H1 (cell line): ENCODE results near the gene PDE1C. TPM values are rescaled to one million over a fixed set of nuclear protein-coding genes. Genes with fewer than 3 reads are reported as not detected.

Experiments used
- CTCF ChIA-PET: fragments of 300-600 bp; sonication (Branson Sonifier 250); formaldehyde crosslinking; loops from one replicate; lab custom pipeline; 2021; ENCODE audit not compliant: partially characterized antibody; lab: Charles Lee
- POLR2A ChIA-PET: fragments of 300-600 bp; sonication (Branson Sonifier 250); formaldehyde crosslinking; loops from one replicate; lab custom pipeline; 2021; ENCODE audit warnings: inconsistent platforms; ENCODE audit not compliant: partially characterized antibody; lab: Charles Lee
- DNase-seq, 2 experiments: peaks; one replicate each; pipeline versions ENCODE4 v3.0.0 to v3.0.0-alpha.2; 2010 to 2022; ENCODE audit warnings: low spot score in 2 of 2, low read depth in 1 of 2, mixed read lengths in 1 of 2
- FAIRE-seq: peaks from 2 replicates; lab custom pipeline; 2011; peaks lifted over from hg19 to GRCh38; lab: Jason Lieb, UNC
- H2AFZ ChIP-seq: 2 replicates; pipeline ENCODE4 v1.8.1; 2012; ENCODE audit warnings: low read length, inconsistent platforms
- H2AK5ac ChIP-seq: 2 replicates; pipeline ENCODE4 v1.6.1; 2013; ENCODE audit warnings: low read depth, low read length
- H2BK120ac ChIP-seq: replicated peaks from 2 replicates; pipeline ENCODE3; 2013; ENCODE audit warnings: low read depth, low read length, inconsistent platforms
- H2BK12ac ChIP-seq: 2 replicates; pipeline ENCODE4 v1.6.1; 2013; ENCODE audit warnings: low read depth, low read length
- H2BK15ac ChIP-seq: 2 replicates; pipeline ENCODE4 v1.6.1; 2013; ENCODE audit warnings: low read length
- H2BK20ac ChIP-seq: 2 replicates; pipeline ENCODE4 v1.6.1; 2013; ENCODE audit warnings: low read length
- H2BK5ac ChIP-seq: 2 replicates; pipeline ENCODE4 v1.6.1; 2013; ENCODE audit warnings: low read depth, low read length
- H3K14ac ChIP-seq: 2 replicates; pipeline ENCODE4 v1.6.1; 2013; ENCODE audit warnings: inconsistent platforms; ENCODE audit not compliant: insufficient read length
- H3K18ac ChIP-seq: 2 replicates; pipeline ENCODE4 v1.6.1; 2013; ENCODE audit warnings: low read length; ENCODE audit errors: extremely low read depth
- H3K23ac ChIP-seq: 2 replicates; pipeline ENCODE4 v1.6.1; 2013; ENCODE audit warnings: inconsistent platforms; ENCODE audit not compliant: insufficient read length
- H3K23me2 ChIP-seq: 2 replicates; pipeline ENCODE4 v1.6.1; 2013; ENCODE audit warnings: low read depth, low read length
- H3K27ac ChIP-seq: 2 replicates; pipeline ENCODE4 v1.6.1; 2011; ENCODE audit warnings: low read depth, low read length, inconsistent platforms
- H3K27me3 ChIP-seq, 4 experiments: replicated peaks in 1 of 4; 1 replicate in 1 of 4; 2 replicates in 3 of 4; pipeline versions ENCODE4 v1.6.1 to v1.8.1; 2011 to 2013; ENCODE audit warnings: low read length in 3 of 4, mild to moderate bottlenecking in 3 of 4, inconsistent platforms in 2 of 4, mixed read lengths in 2 of 4, moderate library complexity in 1 of 4; ENCODE audit not compliant: control insufficient read depth in 3 of 4, insufficient read depth in 3 of 4; ENCODE audit errors: extremely low read depth in 1 of 4
- H3K36me3 ChIP-seq, 4 experiments: 2 replicates each; pipeline versions ENCODE4 v1.6.1 to v1.8.1; 2011 to 2013; ENCODE audit warnings: mild to moderate bottlenecking in 4 of 4, low read length in 3 of 4, moderate library complexity in 2 of 4, control low read depth in 1 of 4, inconsistent platforms in 1 of 4; ENCODE audit not compliant: insufficient read depth in 4 of 4, control insufficient read depth in 2 of 4
- H3K4ac ChIP-seq: replicated peaks from 2 replicates; pipeline ENCODE3; 2013; ENCODE audit warnings: low read length, low read depth, mixed read lengths, inconsistent platforms; ENCODE audit not compliant: insufficient read length
- H3K4me1 ChIP-seq, 4 experiments: replicated peaks in 1 of 4; 1 replicate in 1 of 4; 2 replicates in 3 of 4; pipeline versions ENCODE4 v1.6.1 to v1.8.1; 2011 to 2013; ENCODE audit warnings: low read length in 3 of 4, inconsistent platforms in 2 of 4, mixed read lengths in 1 of 4; ENCODE audit not compliant: insufficient read depth in 4 of 4, control insufficient read depth in 3 of 4
- H3K4me2 ChIP-seq, 2 experiments: 2 replicates each; pipeline versions ENCODE4 v1.6.1 to v1.8.1; 2011 to 2013; ENCODE audit warnings: low read depth in 2 of 2, low read length in 2 of 2, control low read depth in 1 of 2, inconsistent platforms in 1 of 2, mild to moderate bottlenecking in 1 of 2; ENCODE audit not compliant: insufficient read depth in 1 of 2
- H3K4me3 ChIP-seq, 4 experiments: fragments of 200-600, 300-600 bp in 1 of 4; sonication (generic), shearing (Covaris generic), sonication (Bioruptor Twin) in 1 of 4; 2 replicates each; pipeline versions ENCODE4 v1.5.1 to v1.8.1; 2011 to 2016; ENCODE audit warnings: low read length in 4 of 4, low read depth in 3 of 4, control low read depth in 2 of 4, inconsistent platforms in 2 of 4, mild to moderate bottlenecking in 2 of 4, mixed read lengths in 1 of 4, moderate library complexity in 1 of 4; ENCODE audit not compliant: insufficient read depth in 2 of 4; ENCODE audit errors: extremely low read depth in 1 of 4
- H3K56ac ChIP-seq: replicated peaks from 2 replicates; pipeline ENCODE3; 2013; ENCODE audit warnings: low read depth, mild to moderate bottlenecking, mixed read lengths, low read length, inconsistent platforms; ENCODE audit not compliant: insufficient read length
- H3K79me1 ChIP-seq: 2 replicates; pipeline ENCODE4 v1.6.1; 2013; ENCODE audit warnings: low read depth, low read length, control low read depth
- H3K79me2 ChIP-seq, 2 experiments: 2 replicates each; pipeline versions ENCODE4 v1.6.1 to v1.8.1; 2012 to 2013; ENCODE audit warnings: low read length in 2 of 2, mild to moderate bottlenecking in 2 of 2, inconsistent platforms in 1 of 2; ENCODE audit not compliant: insufficient read depth in 2 of 2, control insufficient read depth in 1 of 2
- H3K9ac ChIP-seq, 4 experiments: replicated peaks in 1 of 4; 1 replicate in 1 of 4; 2 replicates in 3 of 4; pipeline versions ENCODE4 v1.6.1 to v1.8.1; 2011 to 2013; ENCODE audit warnings: low read depth in 3 of 4, low read length in 3 of 4, control low read depth in 2 of 4, mild to moderate bottlenecking in 2 of 4, moderate library complexity in 2 of 4, inconsistent platforms in 1 of 4; ENCODE audit errors: extremely low read depth in 1 of 4
- H3K9me3 ChIP-seq, 2 experiments: 2 replicates each; pipeline versions ENCODE4 v1.6.1 to v1.8.1; 2012 to 2013; ENCODE audit warnings: mild to moderate bottlenecking in 2 of 2, moderate library complexity in 2 of 2, control low read depth in 1 of 2, inconsistent platforms in 1 of 2, low read depth in 1 of 2, low read length in 1 of 2, mixed read lengths in 1 of 2; ENCODE audit not compliant: insufficient read depth in 2 of 2
- H4K20me1 ChIP-seq, 2 experiments: replicated peaks in 1 of 2; 2 replicates each; pipeline versions ENCODE3 to v1.8.1; 2011 to 2013; ENCODE audit warnings: inconsistent platforms in 2 of 2, low read length in 2 of 2, mild to moderate bottlenecking in 1 of 2; ENCODE audit not compliant: insufficient read depth in 2 of 2, control insufficient read depth in 1 of 2
- H4K5ac ChIP-seq: 2 replicates; pipeline ENCODE4 v1.6.1; 2013; ENCODE audit warnings: low read length, low read depth, mixed read lengths, inconsistent platforms; ENCODE audit not compliant: insufficient read length
- H4K8ac ChIP-seq: 2 replicates; pipeline ENCODE4 v1.8.0; 2013; ENCODE audit warnings: mild to moderate bottlenecking, moderate library complexity, low read length, inconsistent platforms; ENCODE audit not compliant: insufficient read depth; ENCODE audit errors: extremely low read depth
- H4K91ac ChIP-seq: replicated peaks from 2 replicates; pipeline ENCODE3; 2013; ENCODE audit warnings: low read length, mixed read lengths, inconsistent platforms; ENCODE audit not compliant: insufficient read length
- ASH2L ChIP-seq: fragments of 200-600, 300-600 bp; sonication (generic); IDR thresholded peaks from one replicate; pipeline ENCODE4 v1.7.1; 2017; ENCODE audit warnings: low read length
- BRCA1 ChIP-seq: IDR thresholded peaks from 2 replicates; pipeline ENCODE4 v1.6.1; 2012; ENCODE audit warnings: low read depth, low read length, improper control_type of control experiment
- CEBPB ChIP-seq: IDR thresholded peaks from 2 replicates; pipeline ENCODE4 v1.6.1; 2012; ENCODE audit warnings: low read depth, low read length
- CHD2 ChIP-seq: IDR thresholded peaks from 2 replicates; pipeline ENCODE4 v1.6.1; 2012; ENCODE audit warnings: low read length, improper control_type of control experiment
- EGR1 ChIP-seq: IDR thresholded peaks from 2 replicates; pipeline ENCODE4 v1.6.1; 2011; ENCODE audit warnings: low read depth, low read length, borderline replicate concordance
- HDAC2 ChIP-seq, 2 experiments: fragments of 300-600 bp in 1 of 2; sonication (generic) in 1 of 2; IDR thresholded peaks; 2 replicates each; pipeline ENCODE4 v1.6.1; 2011 to 2012; ENCODE audit warnings: low read depth in 2 of 2, low read length in 2 of 2, mild to moderate bottlenecking in 2 of 2, moderate library complexity in 2 of 2, borderline replicate concordance in 1 of 2, inconsistent platforms in 1 of 2
- KDM5A ChIP-seq: fragments of 200-600 bp; IDR thresholded peaks from 2 replicates; pipeline ENCODE4 v1.7.1; 2012; ENCODE audit warnings: mild to moderate bottlenecking, low read length, inconsistent platforms, mixed read lengths
- NRF1 ChIP-seq: IDR thresholded peaks from 2 replicates; pipeline ENCODE4 v1.6.1; 2011; ENCODE audit warnings: mild to moderate bottlenecking, low read depth, low read length, improper control_type of control experiment
- TCF12 ChIP-seq: IDR thresholded peaks from 2 replicates; pipeline ENCODE4 v1.6.1; 2011; ENCODE audit warnings: low read depth, mild to moderate bottlenecking, low read length
- polyA plus RNA-seq, 7 experiments: library from polyadenylated mRNA; depleted of rRNA in 3 of 7; stranded (reverse) in 5 of 7; unstranded in 2 of 7; fragments of >200 nt in 5 of 7; fragments of 200-250 nt in 2 of 7; gene quantifications; 1 replicate in 5 of 7; 2 replicates in 1 of 7; 4 replicates in 1 of 7; pipeline versions ENCODE4 v1.2.1 to v1.2.3, GENCODE V29; 2011 to 2013; ENCODE audit warnings: missing spikeins in 2 of 7, mixed read lengths in 2 of 7
- total RNA-seq: library from RNA; stranded (reverse); fragmentation: NEBNext Ultra II Directional; extraction: Animal tissue kit (Norgen Biotek cat#: 25700); gene quantifications from 2 replicates; pipeline ENCODE4 v1.2.1, GENCODE V29; 2021

The PDE1C gene
- total and polyA plus RNA-seq, 2 of the 8 experiments (the other 6 are each of a cell fraction or from before 2014, with no cell fraction given) = 0.11 to 1.1 TPM

- Histone ChIP-seq H4K20me1 (no peaks in the 10 kb centered on the region), H3K4me3 (no peak overlapping the region), H3K9me3 (0 out of 4 replicates have a peak, but pooled peaks cover 2 to 11% of the 10 kb centered on the region in 2 experiments), H3K18ac (no peak overlapping the region), H2BK12ac (no peak overlapping the region), H2BK15ac (no peak overlapping the region), H3K79me1 (no peaks in the 10 kb centered on the region), H3K79me2 (no peaks in the 10 kb centered on the region), H3K23ac (no peak overlapping the region), H3K4me1 (no peaks in the 10 kb centered on the region), H2AK5ac (no peak overlapping the region), H2BK20ac (no peak overlapping the region), H3K27ac (no peak overlapping the region), H3K4me2 (no peak overlapping the region), H3K4ac (no peak overlapping the region), H4K8ac (no peak overlapping the region), H4K5ac (no peak overlapping the region), H3K9ac (no peak overlapping the region), H3K36me3 (no peaks in the 10 kb centered on the region), H4K91ac (no peak overlapping the region), H3K14ac (no peak overlapping the region), H3K23me2 (no peaks in the 10 kb centered on the region; the same call in 1 of the 2 replicates), H2BK120ac (no peak overlapping the region), H2AFZ (no peak overlapping the region), H3K27me3 (no peaks in the 10 kb centered on the region), H2BK5ac (no peak overlapping the region), H3K56ac (no peak overlapping the region)
- FAIRE-seq = no peak
- CTCF ChIA-PET = interaction anchor here (5.3 kb wide), 1 partner anchor 223 kb away, joined by 17 read pairs; no protein-coding TSS in a partner anchor
- TF ChIP-seq NRF1 (no peak), ASH2L (no peak), CEBPB (no peak), KDM5A (no peak), TCF12 (no peak), HDAC2 (IDR thresholded peaks at IDR 0.05; ENCODE audit: borderline replicate concordance in 1 of 2, low read depth in 2 of 2, low read length in 2 of 2) (no peak), EGR1 (no peak), CHD2 (no peak), BRCA1 (no peak)
- POLR2A ChIA-PET = no interaction called here
- no peak for DNase-seq
Measured at GRCh38 chr7:32037650-32038198, 32.5 kb downstream of the PDE1C start.
